ENCODE data around the gene RAD51B.

RAD51B gene

DNA sequence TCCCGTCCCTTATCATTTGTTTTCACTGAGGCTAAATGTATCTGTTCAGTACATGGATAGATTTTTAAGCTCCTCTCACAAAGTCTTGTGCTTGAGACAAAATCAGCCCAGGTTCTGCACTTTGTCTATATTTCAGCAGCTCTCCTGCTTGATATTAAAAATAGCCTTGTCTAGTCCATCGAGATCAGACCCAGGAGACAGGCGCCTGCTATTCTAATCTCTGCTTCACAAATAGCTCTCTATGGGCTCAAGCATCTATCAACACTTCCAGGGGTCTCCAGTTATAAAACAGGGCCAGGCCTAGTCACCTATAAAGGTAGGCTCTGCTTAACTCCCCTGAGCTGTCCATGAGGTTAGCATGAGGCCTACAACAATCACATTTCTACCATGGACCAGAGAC is 910.8 kb downstream of the RAD51B start:
- FAIRE-seq, result no peak

DNA sequence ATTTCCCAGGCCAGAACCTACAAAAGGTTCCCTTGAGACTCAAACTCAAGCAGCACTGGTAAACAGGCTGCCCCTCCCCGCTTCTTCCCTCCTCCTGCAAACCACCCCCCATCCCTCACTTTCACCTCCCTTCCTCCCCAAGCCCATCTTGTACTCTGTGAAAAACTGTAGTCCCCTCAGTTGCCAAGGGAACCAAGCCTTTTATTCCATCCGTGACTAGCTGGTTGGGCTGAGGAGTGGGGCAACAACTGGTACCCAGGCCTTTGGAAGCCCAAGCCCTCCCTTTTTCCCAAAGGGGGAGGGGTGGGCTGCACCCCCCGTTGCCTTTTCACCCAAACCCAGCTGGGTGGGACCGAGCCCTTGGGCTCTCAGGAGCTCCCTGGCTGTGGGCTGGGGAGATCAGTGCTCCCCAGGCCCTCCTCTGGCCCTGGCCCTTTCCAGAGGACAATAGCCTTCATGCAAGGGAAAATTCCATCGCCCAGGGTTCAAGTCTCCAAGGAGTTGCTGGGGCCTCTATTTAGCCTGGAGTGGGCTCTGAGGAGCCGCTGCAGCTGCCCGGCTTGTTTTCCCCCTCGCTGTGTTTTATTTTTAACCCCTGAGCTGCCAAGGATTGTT is 911.3 kb downstream of the RAD51B start:
- no peak for FAIRE-seq

DNA sequence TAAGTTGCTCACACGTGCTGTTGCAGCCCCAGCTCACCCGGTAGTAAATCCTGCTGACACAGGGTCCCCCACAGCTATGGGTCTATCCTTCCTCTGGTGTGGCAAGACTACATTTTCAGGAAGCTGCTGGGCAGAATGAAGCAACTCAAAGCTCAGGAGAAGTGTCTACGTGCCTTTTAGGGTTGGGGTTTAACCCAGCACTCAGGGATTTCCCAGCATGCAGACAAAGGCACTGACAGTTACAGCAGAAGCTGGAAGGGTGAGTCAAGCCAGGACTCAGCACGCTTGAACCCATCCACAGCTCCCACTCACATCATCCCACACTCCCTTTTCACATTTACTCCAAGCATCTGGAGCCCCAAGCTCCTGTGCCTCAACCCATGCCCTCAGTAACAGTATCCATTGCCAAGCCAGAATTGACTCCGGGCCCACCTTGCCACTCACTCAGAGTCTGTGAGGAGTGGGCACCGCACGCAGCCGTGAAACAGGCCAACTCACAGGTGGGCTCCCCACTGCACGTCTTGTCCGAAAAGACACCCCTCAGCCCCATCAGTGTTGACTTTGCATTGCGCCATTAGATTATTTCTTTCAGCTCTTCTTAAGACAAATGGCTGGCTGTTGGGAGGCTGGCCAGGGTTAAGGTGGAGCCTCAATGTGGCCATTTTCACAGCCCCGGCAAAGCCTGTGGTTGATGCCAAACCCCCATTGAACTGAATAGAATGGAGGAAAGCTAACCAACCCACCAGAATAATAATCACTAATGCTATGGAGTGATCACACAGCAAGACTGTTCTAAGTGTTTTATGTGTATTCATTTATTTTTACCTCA is 913.7 kb downstream of the RAD51B start:
- no peak for FAIRE-seq

DNA sequence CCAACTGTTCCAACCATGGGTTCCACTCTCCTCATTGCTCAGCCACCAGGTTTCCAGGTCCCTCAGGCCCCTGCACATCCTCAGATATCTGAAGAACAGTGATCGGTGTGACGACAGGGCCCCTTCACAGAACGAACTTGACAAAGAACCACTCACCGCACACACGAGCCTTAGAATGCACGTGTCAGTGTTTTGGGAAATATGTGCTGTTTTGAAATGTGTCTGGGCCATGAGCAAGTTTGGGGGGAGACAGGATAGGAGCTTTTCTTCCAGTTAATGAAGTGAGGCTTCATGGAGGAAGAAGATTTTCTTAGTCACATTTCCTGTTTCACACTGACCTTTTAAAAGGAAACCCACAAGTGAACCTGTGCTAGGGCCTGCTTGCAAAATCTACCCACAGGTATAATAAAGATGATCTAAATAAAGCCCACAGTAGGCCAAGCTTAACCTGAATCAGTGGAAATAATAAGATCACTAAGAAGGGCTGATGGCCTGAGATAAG is 914.7 kb downstream of the RAD51B start:
- no peak for FAIRE-seq

DNA sequence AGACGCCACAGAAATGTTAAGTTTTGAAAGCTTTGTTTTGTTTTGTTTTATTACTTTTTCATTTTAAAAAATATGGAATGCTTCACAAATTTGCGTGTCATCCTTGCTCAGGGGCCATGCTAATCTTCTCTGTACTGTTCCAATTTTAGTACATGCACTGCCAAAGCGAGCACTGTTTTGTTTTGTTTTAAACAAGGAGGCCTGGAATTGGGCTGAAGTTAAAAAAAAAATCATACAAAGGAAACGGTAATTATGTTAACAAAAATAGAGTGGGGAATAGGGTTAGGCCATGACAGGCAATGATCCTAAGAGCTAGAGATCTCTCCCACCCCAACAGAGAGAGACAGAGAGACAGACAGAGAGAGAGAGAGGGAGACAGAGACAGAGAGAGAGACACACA is 916.3 kb downstream of the RAD51B start:
- no peak for FAIRE-seq

DNA sequence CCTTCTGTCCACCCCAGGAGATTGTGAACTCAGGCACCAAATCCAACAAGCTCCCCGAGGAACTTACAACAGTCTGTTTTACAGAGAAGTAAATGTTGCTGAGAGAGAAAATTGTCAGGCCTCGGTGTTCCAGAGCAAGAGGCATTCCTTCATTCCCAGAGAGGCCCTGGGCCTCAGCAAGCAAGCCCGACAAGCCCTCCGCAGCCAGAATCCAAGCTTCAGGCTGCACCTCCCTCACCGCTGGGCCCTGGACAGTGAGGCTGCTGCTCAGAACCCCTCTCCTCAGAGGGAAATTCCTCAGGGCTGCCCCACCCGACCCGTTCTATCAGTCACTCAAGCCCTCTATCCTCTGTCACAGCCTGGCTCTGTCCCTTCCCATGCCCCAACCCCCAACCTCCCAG is 916.9 kb downstream of the RAD51B start:
- no peak for FAIRE-seq

DNA sequence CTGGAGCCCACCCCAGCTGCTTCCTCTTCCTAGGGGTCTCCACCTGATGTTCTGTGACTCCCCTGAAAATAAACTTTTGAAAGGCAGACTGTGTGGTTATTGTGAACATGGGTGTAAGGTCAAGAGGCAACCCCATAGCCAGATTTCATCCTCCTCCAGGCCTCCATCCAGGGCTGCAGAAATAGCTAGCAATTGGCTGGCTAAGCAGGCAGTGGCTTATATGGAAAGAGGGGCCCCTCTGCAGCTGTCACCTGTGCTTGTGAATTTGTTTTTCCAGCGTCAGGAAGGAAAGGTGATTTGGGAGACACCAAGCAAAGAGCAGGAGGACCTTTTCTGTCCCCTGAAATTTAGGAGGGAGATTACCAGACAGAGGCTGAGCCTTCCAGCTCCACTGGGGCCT is 917.5 kb downstream of the RAD51B start:
- FAIRE-seq, result no peak

DNA sequence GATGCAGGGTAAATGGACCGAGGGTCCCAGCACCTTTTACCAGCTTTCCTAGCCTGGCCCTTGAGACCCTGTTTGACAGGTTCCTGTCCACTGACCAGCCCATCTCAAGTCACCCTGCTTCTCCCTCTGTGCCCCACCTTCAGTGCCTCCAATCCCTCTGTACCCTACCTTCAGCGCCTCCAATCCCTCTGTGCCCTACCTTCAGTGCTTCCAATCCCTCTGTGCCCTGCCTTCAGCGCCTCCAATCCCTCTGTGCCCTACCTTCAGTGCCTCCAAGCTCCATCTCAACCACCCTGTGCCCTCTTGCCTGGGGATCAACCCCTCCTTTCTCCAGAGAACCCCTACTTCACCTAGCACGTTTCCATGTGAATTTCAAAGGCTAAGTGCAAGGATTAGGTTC is 919.0 kb downstream of the RAD51B start:
- FAIRE-seq, result no peak

DNA sequence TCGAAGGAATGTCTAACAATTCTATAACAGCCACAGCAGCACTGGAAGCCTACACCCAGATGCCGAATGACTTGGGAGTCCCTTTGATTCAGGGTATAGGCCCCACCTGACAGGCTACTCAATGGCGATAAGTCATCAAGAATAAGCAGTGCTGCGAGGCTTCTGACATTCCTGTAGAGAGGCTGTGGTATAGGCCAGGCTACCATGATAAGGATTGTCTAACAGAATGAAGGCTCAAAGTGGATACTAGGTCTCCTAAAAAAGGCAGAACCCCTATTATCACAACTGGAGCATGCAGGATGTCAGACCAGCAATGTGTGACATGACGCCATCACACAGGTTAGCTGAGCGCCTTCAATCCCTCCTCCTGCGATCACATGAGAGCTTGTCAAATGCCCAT is 920.1 kb downstream of the RAD51B start:
- FAIRE-seq, result no peak

DNA sequence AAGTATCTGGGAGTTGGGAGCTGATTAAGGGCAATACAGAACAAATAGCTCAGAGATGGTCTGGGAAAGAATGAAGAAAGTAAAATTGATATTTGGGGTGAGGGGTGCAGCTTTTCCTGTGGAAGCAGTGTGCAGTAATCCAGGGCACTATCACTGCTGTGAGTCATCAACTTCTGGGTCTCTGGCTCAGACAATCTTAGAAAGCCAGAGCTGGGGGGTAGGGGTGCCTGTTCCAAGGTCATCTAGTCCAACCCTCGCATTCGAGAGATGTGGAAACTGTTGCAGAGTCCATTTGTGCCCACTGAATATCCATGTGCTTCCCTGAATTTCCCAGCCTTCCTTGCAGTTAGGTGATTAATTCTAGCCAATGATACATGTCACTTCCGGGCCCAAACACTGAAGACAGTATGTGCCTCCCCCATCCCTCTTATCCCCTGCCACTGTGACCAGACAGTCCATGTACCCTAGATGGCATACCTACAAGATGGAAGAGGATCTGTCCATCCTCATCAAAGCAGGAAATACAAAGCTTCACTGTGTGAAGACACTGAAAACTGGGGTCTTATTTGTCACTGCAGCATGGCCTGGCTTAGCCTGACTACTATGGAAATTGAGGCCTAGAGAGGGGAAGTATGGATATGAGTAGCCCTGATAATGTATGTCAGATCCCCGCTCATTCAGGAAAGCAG is 921.4 kb downstream of the RAD51B start:
- no peak for FAIRE-seq

DNA sequence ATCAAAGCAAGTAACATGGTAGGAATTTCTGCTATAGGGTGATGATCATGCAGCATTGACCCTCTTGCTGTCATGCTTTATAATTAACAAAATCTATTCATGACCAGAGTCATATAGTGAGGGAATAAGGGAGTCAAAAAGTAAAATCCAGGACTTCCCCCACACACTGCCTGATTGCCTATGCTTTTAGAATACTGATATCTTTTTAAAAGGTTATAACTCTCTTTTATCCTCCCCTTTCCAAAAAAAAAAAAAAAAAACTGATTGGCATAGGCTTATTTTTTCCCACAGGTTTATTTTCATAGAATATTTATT is 921.9 kb downstream of the RAD51B start:
- no peak for FAIRE-seq

DNA sequence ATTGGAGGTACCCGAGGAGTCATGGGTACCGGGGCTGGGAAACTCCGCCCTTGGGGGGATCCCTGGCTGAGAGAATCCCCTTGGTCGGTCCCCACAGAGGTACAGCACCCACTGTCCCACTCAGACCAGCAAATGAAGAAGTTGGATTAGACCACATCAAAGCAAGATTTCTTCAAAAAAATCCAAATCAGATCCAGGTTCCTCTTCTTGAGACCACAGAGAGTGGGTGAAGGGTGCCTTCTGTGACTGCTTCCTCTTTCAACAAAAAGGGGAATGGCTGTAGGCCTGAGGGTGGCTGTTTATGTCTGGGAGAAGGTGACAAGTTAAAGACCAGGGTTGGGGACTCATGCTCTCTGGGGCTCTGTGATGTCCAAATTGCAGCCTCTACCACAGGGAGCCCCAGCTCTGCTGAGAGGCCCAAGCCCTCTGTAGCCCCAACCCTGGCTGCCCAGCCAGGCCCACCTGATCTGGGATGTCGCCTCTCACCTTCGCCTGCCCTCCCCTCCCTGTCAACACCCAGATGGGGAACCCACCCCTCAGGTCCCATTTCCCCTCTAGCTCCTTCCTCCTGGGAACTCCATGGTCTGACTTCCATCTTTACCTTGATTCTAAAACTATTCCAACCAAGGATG is 922.4 kb downstream of the RAD51B start:
- no peak for FAIRE-seq

DNA sequence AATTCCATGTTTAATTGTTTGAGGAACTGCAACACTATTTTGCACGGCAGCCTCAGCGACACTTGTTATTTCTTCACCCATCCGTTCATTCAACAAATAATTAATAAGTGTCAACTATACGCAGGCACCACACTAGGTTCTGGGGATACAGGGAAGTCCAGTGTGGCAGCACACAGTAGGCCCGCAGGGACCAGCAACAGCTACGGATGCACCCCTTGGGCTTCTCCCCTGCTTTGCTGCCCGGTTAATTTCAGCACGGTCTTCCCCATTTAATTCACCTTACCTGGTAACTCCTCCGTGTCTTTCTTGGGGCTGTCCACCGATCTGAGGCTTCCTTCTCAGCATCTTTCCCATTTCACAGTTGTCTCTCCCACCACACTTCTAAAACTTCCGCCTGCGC is 925.0 kb downstream of the RAD51B start:
- no peak for FAIRE-seq

DNA sequence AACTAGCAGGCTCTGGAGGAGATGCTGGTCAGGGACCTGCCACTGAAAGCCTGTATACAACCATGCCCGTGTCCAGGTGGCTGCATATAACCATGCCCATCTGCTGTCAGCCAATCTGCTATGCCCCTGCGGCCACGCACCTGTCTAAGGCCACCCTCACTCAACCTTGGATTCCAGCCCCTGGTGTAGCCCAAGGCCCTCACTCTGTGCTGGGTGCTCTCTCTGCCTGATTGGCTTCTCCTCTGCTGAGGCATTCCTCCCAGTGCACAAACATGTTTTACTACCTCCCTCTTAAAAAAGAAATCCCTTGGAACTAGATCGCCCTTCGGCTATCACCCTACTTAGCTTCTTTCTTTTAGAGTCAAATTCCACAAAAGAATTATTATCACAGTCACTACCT is 927.8 kb downstream of the RAD51B start:
- FAIRE-seq, result no peak

DNA sequence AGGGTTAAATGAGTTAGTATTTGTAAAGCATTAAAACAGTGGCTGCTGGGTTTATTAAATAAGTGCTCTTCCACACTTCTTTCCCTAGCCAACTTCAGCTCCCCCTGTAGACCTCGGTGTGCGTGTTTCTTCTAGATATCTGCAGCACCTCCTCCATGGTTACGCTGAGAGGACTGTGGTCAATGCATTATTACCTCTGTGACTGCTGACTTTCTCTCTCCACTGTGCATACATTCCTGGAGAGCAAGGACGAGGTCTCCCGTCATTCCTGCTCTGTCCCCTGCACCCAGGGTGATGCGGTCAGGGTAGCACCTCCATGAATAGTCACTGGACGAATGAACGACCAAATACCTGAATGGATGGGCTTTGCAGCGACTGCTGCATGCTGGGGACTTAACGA is 928.7 kb downstream of the RAD51B start:
- FAIRE-seq, result no peak

DNA sequence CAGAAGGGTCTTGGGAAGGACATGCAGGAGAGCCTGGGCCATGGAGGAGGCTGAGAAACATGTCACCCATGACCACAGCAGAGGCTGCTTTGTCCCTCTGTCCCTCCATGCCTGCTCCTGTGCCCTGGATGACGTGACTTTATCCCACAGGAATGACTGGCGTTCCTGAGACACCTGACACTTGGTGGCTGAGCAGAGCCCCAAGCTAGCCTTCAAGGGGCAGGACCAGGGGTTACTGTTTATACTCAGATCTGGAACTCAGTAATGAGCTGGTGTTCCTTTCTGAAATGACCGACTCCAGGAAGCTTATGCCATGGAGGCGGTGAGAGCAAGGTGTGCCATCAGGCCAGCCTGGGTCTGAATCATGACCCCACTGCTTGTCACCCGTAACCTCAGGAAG is 929.1 kb downstream of the RAD51B start:
- FAIRE-seq, result no peak

DNA sequence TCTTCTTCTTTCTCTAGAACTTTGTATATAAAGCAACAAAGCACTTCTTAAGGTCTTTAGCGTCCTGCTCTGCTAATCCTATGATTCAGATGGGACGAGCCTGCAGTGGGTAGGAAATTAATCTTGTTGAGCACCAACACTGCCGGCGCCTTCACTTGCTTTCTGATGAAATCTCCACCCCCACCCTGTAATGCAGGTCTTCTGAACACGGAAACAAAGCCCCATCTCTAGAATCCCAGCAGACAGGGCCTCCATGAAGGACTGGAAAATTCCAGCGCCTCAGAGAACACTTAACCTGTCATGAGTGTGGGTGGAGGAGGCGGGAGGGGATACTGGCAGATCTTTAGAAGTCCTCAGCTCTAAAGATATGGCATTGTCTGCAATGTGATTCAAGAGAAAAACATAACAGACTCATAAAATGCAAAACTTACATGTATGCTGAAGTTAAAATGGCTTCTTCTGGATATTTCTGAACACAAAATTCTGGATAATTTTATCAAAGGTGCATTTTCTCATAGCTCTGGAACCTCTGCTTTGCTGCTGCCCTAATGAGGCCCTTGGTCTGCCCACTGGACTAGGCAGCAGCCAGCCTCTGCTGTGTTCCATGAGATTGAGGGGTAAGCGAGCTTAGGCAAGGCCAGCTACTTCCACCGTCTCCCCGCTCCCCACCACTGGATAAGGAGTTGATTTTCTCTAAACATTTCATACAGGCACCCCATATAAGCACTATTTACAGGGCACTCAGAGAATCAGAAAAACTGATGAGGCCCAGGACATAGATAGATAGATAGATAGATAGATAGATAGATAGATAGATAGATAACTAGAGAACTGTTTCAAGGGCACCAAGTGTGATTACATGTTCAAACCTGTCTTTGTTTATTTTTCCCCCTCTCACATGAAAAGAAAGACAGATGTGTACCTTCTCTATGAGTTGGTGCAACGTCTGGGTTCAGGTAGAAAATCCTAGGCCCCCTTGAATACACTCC is 930.2 kb downstream of the RAD51B start:
- no peak for FAIRE-seq

DNA sequence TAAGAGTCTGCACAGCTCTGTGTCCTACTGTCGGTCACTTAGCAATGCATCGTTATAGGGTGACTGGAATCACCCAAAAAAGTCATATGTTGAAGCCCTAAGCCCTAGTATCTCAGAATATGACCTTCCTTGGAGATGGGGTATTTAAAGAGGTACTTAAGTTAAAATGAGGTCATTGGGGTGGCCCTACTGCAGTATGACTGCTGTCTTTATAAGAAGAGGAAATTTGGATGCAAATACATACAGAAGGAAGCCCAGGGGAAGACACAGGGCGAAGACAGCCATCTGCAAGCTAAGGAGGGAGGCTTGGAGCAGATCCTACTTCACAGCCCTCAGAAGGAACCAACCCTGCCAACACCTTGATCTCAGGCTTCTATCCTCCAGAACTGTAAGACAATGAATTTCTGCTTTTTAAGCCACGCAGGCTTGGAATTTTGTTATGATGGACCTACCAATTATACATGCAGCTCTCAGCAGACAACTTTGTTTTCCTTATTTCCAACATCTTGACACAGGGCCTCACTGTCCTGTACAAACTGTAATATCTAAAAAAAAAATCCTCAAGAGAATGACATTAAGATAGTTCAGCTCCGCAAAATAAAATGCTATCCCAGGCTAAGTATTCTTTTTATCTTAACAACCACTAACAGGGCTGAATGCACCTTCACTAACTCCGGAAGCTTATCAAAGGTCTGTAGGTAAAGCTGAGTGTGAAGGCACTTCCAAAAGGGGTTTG is 932.9 kb downstream of the RAD51B start:
- no peak for FAIRE-seq

DNA sequence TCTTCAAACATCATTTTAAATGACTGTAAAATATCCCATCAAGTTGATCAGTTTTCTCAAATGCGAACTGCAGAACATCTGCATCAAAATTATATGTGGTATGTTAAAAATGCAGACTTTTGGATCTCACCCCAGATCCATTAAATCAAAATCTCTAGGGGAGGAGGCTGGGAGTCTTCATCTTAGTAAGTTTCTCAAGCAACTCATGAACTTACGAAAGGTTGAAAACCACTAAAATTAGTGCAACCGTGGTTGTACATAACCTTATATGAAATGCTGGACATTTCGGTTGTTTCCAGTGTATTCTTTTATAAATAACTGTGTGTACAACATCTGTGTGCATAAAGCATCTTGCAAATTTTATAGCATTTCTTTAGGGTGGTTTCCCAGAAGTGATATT is 934.1 kb downstream of the RAD51B start:
- FAIRE-seq, result no peak

DNA sequence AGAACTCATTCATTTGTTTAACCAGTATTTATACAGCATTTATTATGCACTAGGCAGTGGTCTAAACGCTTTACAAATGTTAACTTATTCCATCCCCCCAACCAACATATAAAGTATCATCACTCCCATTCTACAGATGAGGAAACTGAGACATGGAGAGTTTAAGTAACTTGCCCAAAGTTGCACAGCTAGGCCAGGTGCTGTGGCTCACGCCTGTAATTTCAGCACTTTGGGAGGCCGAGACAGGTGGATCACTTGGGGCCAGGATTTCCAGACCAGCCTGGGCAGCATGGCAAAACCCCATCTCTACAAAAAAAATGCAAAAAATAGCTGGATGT is 935.4 kb downstream of the RAD51B start:
- no peak for FAIRE-seq

DNA sequence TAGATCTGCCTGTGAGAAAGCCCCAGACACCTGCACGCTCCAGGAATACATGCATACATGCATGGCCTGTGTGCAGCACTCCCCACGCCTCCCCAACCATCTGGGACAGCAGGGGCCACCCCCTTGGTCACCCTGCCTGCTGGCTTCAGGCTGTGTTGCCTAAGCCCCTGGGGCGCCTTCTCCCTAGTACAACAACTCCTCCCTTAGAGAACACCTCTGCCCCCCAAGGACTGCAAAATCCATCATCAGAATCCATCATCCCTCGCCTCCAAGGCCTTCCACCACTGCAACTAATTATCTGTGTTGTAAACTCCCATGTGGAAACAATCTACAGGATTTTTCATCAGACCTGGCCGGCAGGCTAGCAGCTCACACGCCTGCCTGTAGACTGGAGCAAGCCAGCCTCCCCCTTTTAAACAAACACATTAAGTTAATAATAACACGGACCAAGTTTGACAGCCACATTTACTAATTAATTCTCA is 936.5 kb downstream of the RAD51B start:
- FAIRE-seq, result no peak

DNA sequence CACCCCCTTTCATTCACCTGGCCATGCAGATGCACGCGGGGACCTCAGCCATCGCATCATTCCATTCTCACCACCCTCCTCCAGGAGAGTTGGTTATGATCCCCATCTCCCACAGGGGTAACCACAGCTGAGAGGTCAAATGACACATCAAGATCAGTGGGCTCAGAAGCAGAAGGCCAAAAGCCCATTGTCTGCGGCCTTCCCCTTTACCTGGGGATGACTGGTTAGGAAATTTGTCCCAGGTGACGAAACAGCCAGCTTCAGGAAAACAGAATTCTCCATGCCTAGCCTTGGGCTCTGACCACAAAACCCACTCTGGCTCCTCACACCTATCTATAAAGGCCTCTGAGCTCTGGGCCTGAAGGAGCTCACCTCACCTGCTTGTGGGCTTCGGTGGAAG is 937.2 kb downstream of the RAD51B start:
- FAIRE-seq, result no peak
